ENCODE data around the gene MFSD11. TPM values are rescaled to one million over a fixed set of nuclear protein-coding genes. Genes with fewer than 3 reads are reported as not detected.

MFSD11 gene
- total and polyA plus RNA-seq, 2 of the 8 experiments (the other 6 are each of a cell fraction or from before 2014, with no cell fraction given), result 17.7 to 19.8 TPM

DNA sequence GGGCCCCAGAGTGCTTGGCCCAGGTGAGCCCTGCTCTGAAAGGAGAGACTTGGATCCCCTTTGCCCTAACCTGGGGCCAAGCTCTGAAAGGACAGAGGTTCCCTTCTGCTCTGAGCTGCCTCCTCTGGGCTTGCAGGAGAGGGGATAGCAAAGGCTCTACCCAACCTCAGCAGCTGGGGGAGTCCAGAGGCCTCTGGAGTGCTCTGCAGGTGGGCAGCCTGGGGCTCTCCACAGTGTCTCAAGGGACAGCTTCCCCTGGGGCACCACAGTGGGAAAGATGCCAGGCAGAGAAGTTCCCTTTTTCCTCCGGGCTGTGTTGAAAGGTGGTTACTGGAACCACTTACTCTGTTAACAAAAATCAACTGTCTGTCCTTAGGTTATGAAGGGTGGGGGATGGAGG is 82.1 kb downstream of the MFSD11 start:
- Histone ChIP-seq H3K23me2 (ENCODE audit: low read depth, low read length) (no peaks in the 10 kb centered on the region), H4K20me1 (replicated peaks in 1 of 2; ENCODE audit: control insufficient read depth in 1 of 2, insufficient read depth in 2 of 2, low read length in 2 of 2) (no peaks in the 10 kb centered on the region), H2BK120ac (replicated peaks; ENCODE audit: low read depth, low read length) (no peak overlapping the region), H3K4me2 (ENCODE audit: insufficient read depth in 1 of 2, low read depth in 2 of 2, low read length in 2 of 2) (no peak overlapping the region), H3K18ac (ENCODE audit: extremely low read depth, low read length) (no peak overlapping the region), H3K4ac (replicated peaks; ENCODE audit: insufficient read length, low read depth, low read length) (no peak overlapping the region), H3K56ac (replicated peaks; ENCODE audit: insufficient read length, low read depth, low read length) (no peak overlapping the region), H2AK5ac (ENCODE audit: low read depth, low read length) (no peak overlapping the region; the same call in 1 of the 2 replicates), H3K27me3 (replicated peaks in 1 of 4; ENCODE audit: control insufficient read depth in 3 of 4, extremely low read depth in 1 of 4, insufficient read depth in 3 of 4, low read length in 3 of 4) (no peaks in the 10 kb centered on the region), H3K27ac (ENCODE audit: low read depth, low read length) (no peak overlapping the region), H3K23ac (ENCODE audit: insufficient read length) (no peak overlapping the region), H4K8ac (ENCODE audit: extremely low read depth, insufficient read depth, low read length) (no peak overlapping the region), H4K5ac (ENCODE audit: insufficient read length, low read depth, low read length) (no peak overlapping the region), H3K79me2 (ENCODE audit: control insufficient read depth in 1 of 2, insufficient read depth in 2 of 2, low read length in 2 of 2) (no peaks in the 10 kb centered on the region), H3K79me1 (ENCODE audit: low read depth, low read length) (no peaks in the 10 kb centered on the region), H3K4me3 (ENCODE audit: extremely low read depth in 1 of 4, insufficient read depth in 2 of 4, low read depth in 3 of 4, low read length in 4 of 4) (no peak overlapping the region), H3K14ac (ENCODE audit: insufficient read length) (no peak overlapping the region), H4K91ac (replicated peaks; ENCODE audit: insufficient read length, low read length) (no peak overlapping the region), H3K9ac (replicated peaks in 1 of 4; ENCODE audit: extremely low read depth in 1 of 4, low read depth in 3 of 4, low read length in 3 of 4) (no peak overlapping the region), H2BK15ac (ENCODE audit: low read length) (no peak overlapping the region), H3K36me3 (ENCODE audit: control insufficient read depth in 2 of 4, insufficient read depth in 4 of 4, low read length in 3 of 4) (no peaks in the 10 kb centered on the region), H2AFZ (ENCODE audit: low read length) (no peak overlapping the region), H2BK5ac (ENCODE audit: low read depth, low read length) (no peak overlapping the region), H3K9me3 (ENCODE audit: insufficient read depth in 2 of 2, low read depth in 1 of 2, low read length in 1 of 2) (no peaks in the 10 kb centered on the region), H3K4me1 (replicated peaks in 1 of 4; ENCODE audit: control insufficient read depth in 3 of 4, insufficient read depth in 4 of 4, low read length in 3 of 4) (peaks cover 0 to 3% (median 0%) of the 10 kb centered on the region in 4 experiments; a peak in 3 of 7 replicates), H2BK12ac (ENCODE audit: low read depth, low read length) (no peak overlapping the region), H2BK20ac (ENCODE audit: low read length) (no peak overlapping the region)
- CTCF ChIA-PET (ENCODE audit: partially characterized antibody), result interaction anchor here (0.6 to 1.4 kb wide), 8 partner anchors 8 to 541 kb away, joined by 3 to 4 read pairs (median 3); no protein-coding TSS in a partner anchor
- 71% methylated on average over 1 of the region's 1 CpG; no CpG with 5 or more reads in 1 of the 2 experiments for WGBS, 2 experiments (ENCODE audit: extremely low coverage in 1 of 2, insufficient coverage in 1 of 2, insufficient read length in 1 of 2, insufficient replicate concordance in 2 of 2, low coverage in 1 of 2, low lambda C conversion rate in 2 of 2, missing lambda C conversion rate in 1 of 2)
- FAIRE-seq (no peak), DNase-seq (ENCODE audit: low read depth in 1 of 2, low spot score in 2 of 2) (no peak)
- POLR2A ChIA-PET (ENCODE audit: partially characterized antibody), result no interaction called here
- TF ChIP-seq EGR1 (IDR thresholded peaks at IDR 0.05; ENCODE audit: borderline replicate concordance, low read depth, low read length), result no peak
- TF ChIP-seq RAD21 (IDR thresholded peaks at IDR 0.05 in 1 of 2, conservative IDR thresholded peaks at IDR 0.05 in 1 of 2; ENCODE audit: low read depth in 2 of 2, low read length in 2 of 2), result no peak
- no peak for TF ChIP-seq TAF1 (IDR thresholded peaks at IDR 0.05; ENCODE audit: low read depth, low read length)
- no peak for TF ChIP-seq SRF (IDR thresholded peaks at IDR 0.05; ENCODE audit: low read depth, low read length)
- no peak for TF ChIP-seq KDM4A (IDR thresholded peaks at IDR 0.05; ENCODE audit: low read depth, low read length, severe bottlenecking)
- TF ChIP-seq RNF2 (IDR thresholded peaks at IDR 0.05; ENCODE audit: borderline replicate concordance, low read depth, low read length, missing control alignments, poor library complexity, severe bottlenecking), result no peak
- no peak for TF ChIP-seq CREB1 (IDR thresholded peaks at IDR 0.05)
- TF ChIP-seq, protein P1, sequence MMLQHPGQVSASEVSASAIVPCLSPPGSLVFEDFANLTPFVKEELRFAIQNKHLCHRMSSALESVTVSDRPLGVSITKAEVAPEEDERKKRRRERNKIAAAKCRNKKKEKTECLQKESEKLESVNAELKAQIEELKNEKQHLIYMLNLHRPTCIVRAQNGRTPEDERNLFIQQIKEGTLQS (IDR thresholded peaks at IDR 0.05; ENCODE audit: insufficient read depth, low read depth, low read length), result no peak
- no peak for TF ChIP-seq EP300 (IDR thresholded peaks at IDR 0.05; ENCODE audit: borderline replicate concordance in 1 of 2, low read depth in 2 of 2, low read length in 2 of 2)
- TF ChIP-seq SP1 (IDR thresholded peaks at IDR 0.05; ENCODE audit: low read depth, low read length), result no peak
- TF ChIP-seq CHD2 (IDR thresholded peaks at IDR 0.05; ENCODE audit: low read length), result no peak
- no peak for TF ChIP-seq SP4 (IDR thresholded peaks at IDR 0.05; ENCODE audit: low read length)
- no peak for TF ChIP-seq HDAC6 (IDR thresholded peaks at IDR 0.05; ENCODE audit: low read depth, low read length)
- TF ChIP-seq RXRA (IDR thresholded peaks at IDR 0.05; ENCODE audit: insufficient read depth, low read depth, low read length), result no peak
